ENCODE measurements around the gene SRSF1.

SRSF1 gene

DNA sequence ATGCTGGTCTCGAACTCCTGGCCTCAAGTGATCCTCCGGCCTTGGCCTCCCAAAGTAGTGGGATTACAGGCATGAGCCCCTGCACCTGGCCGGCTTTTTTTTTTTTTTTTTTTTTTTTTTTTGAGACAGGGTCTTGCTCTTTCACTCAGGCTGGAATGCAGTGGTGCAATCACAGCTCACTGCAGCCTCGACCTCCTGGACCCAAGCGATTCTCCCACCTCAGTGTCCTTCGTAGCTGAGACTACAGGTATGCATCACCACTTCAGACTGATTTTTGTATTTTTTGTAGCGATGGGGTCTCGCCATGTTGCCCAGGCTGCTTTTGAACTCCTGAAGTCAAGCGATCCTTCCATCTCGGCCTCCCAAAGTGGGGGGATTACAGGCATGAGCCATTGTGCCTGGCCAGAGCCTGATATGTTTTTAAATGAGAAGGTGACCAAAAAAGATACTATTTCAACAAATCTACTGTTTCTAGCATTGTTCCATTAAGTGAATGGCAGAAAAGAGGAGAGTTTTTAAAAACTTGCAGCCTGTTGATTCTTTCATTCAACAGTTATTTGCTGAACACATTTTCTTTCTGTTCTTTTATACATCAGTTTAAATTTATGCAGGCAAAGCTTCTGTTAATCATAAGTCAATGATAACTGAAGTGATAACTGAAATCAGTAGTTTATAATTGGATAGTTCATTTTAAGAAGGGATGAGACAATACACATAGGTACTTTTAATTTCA is 3.2 kb upstream of the SRSF1 start:
- DNase-seq = no peak

DNA sequence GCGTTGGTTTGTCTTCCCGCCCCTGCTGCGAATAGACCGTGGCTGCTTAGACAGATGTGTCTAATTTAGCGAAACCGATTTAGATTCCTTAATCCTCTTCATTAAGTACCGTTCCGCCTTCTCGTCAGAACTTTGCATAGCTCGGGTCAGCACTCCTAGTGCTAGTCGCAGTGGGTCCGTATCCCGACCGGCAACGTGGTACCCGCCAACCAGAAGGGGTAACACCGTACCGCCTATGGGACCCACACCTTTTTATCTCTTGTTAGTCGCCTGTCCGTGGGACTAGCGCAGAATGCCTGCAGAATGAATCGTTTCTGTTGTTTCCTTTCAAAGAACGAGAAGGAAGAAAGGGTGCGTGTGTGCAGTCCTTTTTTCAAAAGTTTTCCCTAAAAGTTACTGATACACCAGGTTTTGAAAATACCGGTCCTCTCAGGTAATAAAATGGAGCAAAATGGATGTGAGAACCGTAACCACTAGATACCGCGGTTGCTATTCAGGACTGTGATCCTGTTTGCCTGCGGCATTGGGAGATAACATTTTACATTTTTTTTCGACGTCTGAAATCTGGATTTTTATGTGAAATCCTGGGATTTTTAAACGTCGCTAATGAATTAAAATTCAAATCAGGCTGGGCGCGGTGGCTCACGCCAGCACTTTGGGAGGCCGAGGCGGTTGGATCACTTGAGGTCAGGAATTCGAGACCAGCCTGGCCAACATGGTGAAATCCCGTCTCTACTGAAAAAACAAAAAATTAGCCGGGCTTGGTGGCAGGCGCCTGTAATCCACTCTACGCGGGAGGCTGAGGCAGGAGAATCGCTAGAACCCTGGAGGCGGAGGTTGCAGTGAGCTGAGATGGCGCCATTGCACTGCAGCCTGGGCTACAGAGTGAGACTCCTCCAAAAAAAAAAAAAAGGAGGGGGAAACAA is 998 bp upstream of the SRSF1 start:
- no peak for DNase-seq

DNA sequence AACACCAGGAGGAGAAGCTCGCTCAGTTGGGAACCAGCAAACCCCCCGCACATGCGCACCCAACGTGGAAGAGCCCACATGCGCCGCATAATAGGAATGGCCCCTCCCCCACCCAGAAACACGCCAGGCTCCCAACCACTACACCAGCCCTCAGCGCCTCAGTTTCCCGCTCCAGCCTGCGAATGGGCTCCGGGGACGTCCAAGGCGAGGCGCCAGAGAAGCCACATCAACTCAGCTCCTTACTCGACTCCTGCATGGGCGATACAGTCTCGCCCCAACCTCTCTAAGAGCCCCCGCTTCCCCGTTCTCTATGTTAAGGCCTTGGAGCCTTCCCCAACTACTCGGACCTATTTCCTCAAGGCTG is 504 bp downstream of the SRSF1 start:
- DNase-seq = peak; percentile 76

DNA sequence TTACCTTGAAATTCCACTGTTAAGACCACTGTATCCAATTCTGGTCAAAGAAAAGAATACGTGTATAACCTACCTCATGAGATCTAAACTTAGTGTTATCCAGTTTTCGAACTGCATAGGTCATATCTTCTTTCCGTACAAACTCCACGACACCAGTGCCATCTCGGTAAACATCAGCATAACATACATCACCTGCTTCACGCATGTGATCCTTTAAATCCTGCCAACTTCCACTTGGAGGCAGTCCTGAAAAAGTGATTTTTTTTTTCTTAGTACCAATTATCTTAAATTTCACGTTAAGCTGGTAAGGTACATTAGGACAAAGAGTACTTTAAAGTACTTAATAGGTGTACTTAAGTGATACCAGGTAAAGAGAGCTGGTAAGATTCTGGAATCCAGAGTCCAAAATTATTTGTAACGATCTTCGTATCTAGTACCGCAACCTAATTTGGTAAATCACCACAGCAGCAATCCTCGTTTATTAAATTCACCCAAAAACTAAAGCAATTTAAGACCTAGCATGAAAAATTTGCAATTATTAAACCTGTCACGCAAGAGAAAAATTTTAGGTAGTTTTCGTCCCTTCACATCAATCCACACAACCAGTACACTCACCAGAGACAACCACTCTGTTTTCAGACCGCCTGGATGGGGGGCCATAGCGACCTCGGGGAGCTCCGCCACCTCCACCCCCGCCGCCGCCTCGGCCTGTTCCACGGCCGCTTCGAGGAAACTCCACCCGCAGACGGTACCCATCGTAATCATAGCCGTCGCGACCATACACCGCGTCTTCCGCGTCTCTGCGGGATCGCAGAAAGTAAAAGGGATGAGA is 1.1 kb downstream of the SRSF1 start:
- DNase-seq = no peak

DNA sequence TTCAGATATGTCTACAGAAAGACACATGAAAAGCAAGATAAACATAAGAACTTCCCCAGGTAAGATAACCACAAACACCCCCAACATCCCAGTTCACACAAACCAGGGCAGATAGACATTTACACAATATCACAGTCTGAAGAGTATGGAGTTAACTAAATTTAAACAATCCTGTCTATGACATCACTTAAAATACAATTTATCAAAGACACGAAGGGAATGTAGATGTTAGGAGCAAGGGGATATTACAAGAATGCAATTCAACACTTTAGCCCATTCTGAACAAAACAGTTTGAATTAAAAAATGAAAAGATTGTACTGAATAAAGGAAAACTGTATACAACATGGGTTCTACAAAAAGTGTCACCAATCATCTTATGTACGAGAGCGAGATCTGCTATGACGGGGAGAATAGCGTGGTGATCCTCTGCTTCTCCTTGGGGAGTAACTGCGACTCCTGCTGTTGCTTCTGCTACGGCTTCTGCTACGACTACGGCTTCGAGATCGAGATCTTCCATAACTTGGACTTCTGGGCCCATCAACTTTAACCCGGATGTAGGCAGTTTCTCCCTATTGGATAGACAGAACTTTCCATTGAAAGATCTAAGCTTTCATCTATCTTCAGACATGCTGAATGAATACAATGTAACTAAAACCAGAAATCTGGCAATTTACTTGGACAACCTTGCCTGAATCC is 1.9 kb downstream of the SRSF1 start:
- DNase-seq = no peak

DNA sequence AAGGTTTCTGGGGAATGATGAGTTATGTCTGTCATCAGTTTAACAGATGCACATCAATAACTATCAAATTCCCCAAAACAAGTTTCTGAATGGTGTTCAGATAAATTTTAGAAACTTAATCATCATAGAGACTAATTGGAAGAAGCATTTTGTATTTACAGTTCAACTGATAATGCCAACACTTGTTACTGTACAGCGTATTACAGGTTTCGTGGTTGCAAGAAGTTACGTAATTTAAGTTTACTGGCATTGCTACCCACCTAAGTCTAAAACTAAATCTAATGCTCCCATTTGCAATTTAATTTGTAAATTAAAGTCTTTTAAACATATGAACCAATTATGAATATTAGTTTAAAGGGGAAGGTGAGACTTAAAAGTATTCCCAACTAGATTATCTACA is 3.0 kb downstream of the SRSF1 start:
- no peak for DNase-seq

DNA sequence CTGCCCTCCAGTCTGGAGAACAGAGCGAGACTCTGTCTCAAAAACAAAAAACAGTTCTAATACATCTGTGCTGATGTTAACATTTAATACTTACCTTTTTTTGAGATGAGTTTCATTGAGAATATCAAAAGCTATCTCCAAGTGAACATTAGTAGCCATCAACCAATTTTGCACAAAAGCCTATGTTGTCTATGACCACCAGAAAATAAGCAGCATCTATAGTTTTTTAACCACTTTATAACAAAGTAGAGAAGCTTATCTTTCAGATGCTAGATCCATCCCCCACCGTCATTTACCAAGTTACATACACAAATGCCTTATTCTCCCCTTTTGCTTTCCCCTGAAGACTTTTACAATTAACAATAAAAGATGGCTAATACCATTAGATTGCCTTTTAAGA is 4.1 kb downstream of the SRSF1 start:
- no peak for DNase-seq

DNA sequence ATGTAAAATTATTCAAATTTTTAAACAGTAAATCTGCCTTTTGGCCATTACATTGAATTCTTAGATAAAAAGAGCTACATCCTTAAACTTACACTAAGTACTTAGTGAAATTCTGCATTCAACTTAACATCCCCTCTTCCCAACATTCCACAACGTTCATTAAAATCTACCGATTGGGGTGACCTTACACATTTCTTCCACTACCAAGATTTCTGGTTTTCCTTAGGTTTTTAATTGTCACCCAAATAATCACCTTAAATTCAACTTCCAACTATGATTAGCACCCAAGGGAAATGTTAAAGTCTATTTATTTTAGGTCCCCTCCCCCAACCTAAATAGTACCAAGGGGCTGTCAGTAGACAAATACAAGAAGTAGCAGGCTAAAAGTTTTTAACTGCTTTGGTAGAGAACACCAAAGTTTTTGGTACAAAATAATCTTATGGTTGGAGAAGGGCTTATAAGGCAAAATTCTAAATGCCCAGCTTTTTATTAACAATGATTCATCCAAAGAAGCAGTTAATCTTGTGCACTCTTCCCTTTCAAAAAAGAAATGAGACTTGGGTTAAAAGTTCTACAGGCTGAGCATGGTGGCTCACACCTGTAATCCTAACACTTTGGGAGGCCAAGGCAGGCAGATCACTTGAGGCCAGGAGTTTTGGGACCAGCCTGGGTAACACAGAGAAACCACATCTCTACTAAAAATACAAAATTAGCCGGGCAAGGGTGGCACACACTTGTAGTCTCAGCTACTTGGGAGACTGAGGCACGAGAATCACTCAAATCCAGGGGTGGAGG is 4.7 kb downstream of the SRSF1 start:
- DNase-seq = no peak

DNA sequence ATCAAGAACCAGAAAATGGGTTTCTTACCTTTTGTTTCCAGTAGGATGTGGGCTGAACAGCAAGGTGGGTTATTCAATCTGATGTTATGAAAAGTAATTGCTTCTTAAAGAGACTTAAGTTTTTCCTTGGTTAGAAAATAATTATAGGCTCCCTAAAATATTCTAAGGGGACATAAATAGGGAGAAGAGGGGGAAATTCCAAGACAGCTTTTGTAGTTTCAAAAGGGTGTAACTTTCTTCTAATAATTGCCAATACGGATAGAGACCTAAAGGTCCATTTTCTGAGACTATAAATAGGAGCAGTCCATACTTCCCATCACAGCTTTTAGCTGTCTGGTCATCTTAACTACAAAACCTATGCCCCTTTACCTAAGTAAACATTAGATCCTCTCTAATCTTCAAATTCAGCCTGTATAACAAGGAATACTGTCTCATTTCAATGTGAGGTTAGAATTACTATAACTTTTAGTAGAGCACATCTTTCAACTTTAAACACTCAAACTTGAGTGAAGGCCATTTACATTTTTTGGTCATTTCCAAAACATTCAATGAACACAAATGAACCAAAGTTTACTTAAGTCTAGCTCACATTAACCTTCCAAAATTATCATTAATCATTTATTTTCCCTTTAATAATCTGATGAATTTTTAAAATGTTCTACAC is 5.5 kb downstream of the SRSF1 start:
- DNase-seq = no peak

DNA sequence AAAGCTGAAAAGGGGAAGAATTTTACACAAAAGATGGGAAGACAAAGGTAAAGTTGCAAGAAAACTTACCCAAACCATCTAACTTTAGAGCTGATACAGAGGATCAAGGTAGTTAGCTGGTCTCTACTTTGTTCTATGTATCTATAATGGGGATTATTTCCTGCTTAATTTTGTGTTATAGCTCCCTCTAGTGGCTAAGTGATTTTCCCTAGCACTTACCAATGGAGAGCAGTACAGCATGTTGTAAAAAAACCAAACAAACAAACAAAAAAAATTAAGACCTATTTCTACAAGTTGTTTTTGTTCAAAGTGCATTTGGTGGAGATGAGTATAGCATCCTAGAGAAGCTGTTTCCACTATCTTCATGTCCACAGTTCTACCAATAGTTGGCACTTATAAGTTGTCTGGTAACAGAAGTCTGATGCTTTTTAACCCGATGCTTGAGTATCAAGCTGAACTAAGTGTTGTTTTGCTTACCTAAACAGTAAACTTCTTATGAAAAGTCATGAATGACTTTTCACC is 7.5 kb downstream of the SRSF1 start:
- peak; percentile 77 for DNase-seq

DNA sequence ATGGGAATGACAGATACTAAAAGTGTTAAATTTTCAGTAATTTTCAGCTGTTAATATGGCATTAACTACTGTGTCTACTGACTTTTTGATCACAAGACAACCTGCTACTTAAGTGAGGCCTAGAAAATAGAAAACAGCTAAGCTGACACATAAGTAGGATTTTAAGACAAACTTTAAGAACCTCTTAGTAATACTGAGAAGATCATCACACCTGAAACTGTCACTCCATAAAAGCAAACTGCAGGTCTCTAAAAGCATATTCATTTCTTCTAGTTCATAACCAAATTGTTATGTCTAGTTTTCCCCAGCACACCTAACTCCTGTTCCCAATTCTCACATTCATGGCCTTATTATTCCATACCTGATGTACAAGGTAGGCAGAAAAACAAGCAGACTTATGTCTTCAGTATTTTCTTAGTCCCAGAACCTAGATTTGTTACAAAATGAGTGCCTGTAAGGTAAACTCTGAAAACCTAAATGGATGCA is 8.0 kb downstream of the SRSF1 start:
- no peak for DNase-seq

DNA sequence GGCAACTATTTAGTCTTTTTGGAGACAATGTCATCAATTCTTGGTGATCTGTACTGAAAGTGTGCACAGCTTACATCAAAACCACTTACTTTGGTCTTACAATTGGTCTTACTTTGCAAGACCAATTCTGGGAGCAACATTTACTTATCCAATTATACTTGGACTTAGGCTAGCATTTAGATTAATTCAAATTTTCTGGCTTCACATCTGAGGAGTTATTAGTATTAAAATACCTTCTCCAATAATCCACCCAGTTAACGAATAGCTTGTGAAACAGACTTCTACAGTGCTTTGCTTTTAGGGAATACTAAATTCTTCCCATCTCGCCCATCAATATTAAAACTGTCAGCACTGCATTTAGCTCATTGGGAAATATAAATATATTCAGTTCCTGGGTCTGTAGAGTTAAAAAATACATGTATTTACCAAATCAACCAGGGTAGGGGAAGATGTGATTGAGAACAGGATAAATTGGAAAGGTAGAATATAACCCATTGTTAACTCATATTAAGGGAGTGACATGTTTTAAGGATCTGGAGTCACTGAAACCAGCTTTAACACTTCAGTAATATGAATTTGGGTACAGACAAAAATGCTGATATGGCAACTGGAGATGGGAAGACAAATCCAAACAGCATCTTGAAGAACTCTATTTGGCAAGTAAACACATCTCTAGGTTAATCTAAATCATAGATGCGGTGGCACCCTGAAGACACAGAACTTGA is 9.8 kb downstream of the SRSF1 start:
- DNase-seq = no peak

DNA sequence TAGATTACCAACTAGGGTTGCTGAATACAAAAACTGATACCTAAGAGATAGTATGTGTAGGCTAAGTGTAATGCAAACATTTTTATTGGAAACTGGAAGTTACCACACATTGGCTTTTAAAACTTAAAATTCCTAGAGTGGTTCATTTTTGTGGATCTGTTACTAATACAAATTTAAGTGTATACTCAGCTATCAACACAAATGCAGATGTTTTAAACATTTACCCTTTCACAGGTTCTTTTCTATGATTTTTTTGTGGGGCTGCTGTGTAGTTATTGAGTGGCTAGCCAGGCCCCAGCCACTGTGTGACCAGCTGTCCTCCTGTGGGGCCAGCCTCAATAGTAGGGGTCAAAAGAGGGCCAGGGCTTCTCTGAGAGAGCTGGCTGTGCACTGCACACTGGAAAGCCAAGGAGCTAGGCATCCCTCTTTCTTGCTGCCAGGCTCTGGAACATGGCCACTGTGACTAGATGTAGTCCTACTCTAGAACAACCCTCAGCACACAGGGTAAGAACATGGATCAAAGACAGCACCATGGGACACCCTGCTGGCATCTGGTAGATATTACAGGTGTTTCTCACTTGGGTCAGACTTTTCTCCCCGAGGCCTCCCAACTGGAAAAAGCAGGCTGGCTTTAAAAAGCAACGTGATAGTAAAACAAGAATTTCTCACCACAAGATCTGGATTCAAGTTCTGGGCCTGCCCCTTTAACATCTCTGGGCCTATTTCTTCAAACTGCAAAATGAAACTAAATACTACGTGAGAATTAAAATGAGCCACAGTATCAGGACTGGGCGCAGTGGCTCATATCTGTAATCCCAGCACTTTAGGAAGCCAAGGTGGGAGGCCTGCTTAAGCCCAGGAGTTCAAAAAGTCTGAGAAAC is 11.7 kb downstream of the SRSF1 start:
- peak; percentile 65 for DNase-seq

DNA sequence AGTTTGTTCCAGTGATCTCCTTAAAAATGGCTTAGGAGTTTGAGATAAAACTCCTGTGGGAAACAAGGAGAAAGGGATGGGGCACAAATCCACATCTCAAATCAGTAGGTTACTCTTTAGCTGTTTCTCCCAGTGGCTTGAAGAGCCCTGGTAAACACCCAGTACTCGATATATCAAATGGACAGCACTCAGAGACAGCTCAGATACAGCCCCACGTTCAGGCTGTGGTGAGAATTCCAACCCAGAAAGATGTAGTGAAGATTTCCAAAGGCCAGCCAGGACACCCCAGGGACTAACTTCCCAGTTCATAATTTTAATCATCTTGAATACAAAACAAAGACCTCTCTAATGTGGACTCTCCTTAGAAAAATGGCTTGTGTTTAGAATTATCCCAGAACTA is 12.6 kb downstream of the SRSF1 start:
- no peak for DNase-seq

DNA sequence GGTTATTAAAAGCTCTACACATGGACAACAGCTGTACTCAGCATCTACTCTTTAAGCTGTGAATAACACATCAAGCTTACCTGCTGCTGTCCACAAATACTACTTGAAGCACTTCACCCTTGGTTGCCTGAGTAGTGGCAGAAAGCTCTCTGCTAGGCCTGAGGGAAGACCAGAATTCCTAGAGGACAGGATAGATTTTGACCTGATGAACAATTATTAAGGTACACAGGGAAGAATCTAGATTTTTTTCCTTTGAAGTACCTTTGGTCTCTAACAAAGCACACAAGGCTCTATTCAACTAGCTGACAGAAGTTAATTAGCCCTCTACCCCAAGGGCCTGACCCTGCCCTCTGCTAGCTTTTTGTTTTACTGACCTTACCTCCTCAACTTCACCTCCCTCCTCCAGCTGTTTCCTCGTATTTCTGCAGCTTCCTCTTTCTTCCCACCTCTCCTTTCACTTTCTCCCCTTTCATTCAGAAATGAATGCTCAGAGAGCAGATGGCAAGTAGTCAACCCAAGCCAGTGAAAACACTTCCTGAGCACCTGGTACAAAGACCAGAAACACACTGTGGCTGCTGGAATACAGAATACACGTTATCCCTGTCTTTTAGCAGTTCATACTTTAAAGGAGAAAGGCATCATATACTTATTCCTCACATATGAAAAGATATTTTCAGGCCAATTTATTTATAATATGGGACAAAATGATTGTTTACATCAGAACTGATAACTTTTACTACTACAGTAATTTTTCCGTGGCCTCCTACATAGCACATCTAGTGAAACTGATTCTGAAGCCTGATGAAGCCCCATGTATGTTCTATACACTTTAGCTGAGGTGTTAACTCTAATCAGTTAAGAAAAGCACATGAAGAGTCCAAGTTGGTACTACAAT is 13.3 kb downstream of the SRSF1 start:
- DNase-seq = no peak

DNA sequence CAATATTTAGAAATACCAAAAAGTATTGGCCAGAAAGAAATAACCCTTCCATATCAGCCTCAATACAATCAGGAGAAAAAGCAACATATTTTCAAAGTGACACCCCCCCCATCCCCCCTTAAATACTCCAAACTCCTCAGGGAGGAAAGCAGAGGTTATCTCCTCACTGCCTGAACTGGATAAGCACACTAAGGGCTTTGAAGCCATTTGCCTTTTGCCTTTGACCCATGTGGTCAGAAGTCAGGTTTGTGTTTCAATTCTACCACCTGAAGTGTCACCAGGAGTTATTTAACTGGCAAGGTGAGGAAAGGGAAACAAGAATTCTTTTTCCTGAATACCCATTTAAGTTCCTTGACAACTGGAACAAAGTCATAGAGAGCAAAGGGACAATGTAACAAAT is 15.5 kb downstream of the SRSF1 start:
- no peak for DNase-seq

DNA sequence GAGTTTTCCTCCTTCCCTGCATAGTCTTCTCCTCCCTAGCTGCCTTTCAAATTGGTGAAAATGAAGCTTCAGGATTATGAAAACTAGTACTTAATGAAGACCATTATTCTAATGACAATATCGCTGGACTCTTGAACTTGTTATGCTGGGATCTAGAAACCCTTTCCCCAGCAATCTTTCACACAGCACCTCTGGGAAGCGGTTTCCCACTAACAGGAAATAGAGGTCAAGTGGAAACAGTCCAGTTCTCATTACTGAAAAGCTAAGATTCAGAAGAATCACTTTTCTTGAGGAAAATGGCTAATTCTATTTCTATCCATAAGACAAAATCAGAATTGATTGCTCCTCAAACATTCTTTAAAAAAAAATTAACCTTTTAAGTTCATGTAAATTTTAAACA is 17.0 kb downstream of the SRSF1 start:
- DNase-seq = no peak

All from activated CD4-positive, alpha-beta T cell treated with anti-CD3 and anti-CD28 coated beads, Interleukin-2, amount 50 U/mL, for 16 hours (primary cell).